Keratinocyte (primary cell): Measurements from ENCODE around the gene ZC3H10. TPM values are rescaled to one million over a fixed set of nuclear protein-coding genes. Genes with fewer than 3 reads are reported as not detected.

Experiments used
- DNase-seq: peaks from one replicate; pipeline ENCODE4 v3.0.0-alpha.2; 2011; ENCODE audit warnings: low read depth, missing footprints, low spot score
- FAIRE-seq: peaks from 2 replicates; lab custom pipeline; 2011; peaks lifted over from hg19 to GRCh38; lab: Jason Lieb, UNC
- H2AFZ ChIP-seq: 2 replicates; pipeline ENCODE4 v1.6.0; 2012; ENCODE audit warnings: low read length, control low read depth, inconsistent platforms; ENCODE audit not compliant: control insufficient read depth
- H3K27ac ChIP-seq: 2 replicates; pipeline ENCODE4 v1.5.1; 2011; ENCODE audit warnings: low read length; ENCODE audit not compliant: control insufficient read depth, insufficient read depth
- H3K27me3 ChIP-seq: 3 replicates; pipeline ENCODE4 v1.6.0; 2011; ENCODE audit warnings: low read length; ENCODE audit not compliant: control insufficient read depth, insufficient read depth; ENCODE audit errors: extremely low read depth
- H3K36me3 ChIP-seq, 2 experiments: 2 replicates in 1 of 2; 3 replicates in 1 of 2; pipeline ENCODE4 v1.5.1; 2011; ENCODE audit warnings: low read length in 2 of 2, mild to moderate bottlenecking in 1 of 2; ENCODE audit not compliant: control insufficient read depth in 2 of 2, insufficient read depth in 2 of 2; ENCODE audit errors: extremely low read depth in 1 of 2
- H3K4me1 ChIP-seq: 3 replicates; pipeline ENCODE4 v1.5.1; 2011; ENCODE audit warnings: low read length; ENCODE audit not compliant: control insufficient read depth, insufficient read depth; ENCODE audit errors: extremely low read depth
- H3K4me2 ChIP-seq: 3 replicates; pipeline ENCODE4 v1.6.0; 2011; ENCODE audit warnings: low read depth, low read length; ENCODE audit not compliant: control insufficient read depth, insufficient read depth; ENCODE audit errors: extremely low read depth
- H3K4me3 ChIP-seq, 3 experiments: fragments of 200-600 bp in 1 of 3; sonication (generic) in 1 of 3; 2 replicates in 2 of 3; 3 replicates in 1 of 3; pipeline ENCODE4 v1.5.1; 2011 to 2016; ENCODE audit warnings: low read length in 3 of 3, mild to moderate bottlenecking in 3 of 3, control low read depth in 2 of 3, inconsistent platforms in 1 of 3, low read depth in 1 of 3, mixed read lengths in 1 of 3, mixed run types in 1 of 3, moderate library complexity in 1 of 3; ENCODE audit not compliant: control insufficient read depth in 2 of 3, insufficient read depth in 2 of 3; ENCODE audit errors: extremely low read depth in 1 of 3
- H3K79me2 ChIP-seq: 2 replicates; pipeline ENCODE4 v1.6.0; 2012; ENCODE audit warnings: low read length; ENCODE audit not compliant: control insufficient read depth, insufficient read depth
- H3K9ac ChIP-seq: 3 replicates; pipeline ENCODE4 v1.6.0; 2011; ENCODE audit warnings: low read length; ENCODE audit not compliant: control insufficient read depth, insufficient read depth; ENCODE audit errors: extremely low read depth
- H3K9me1 ChIP-seq: 3 replicates; pipeline ENCODE4 v1.6.0; 2011; ENCODE audit warnings: low read length; ENCODE audit not compliant: control insufficient read depth, insufficient read depth; ENCODE audit errors: extremely low read depth
- H3K9me3 ChIP-seq: 2 replicates; pipeline ENCODE4 v1.5.1; 2012; ENCODE audit warnings: low read depth, low read length; ENCODE audit not compliant: control insufficient read depth
- H4K20me1 ChIP-seq: 3 replicates; pipeline ENCODE4 v1.6.0; 2011; ENCODE audit warnings: low read length; ENCODE audit not compliant: control insufficient read depth, insufficient read depth; ENCODE audit errors: extremely low read depth
- EZH2 ChIP-seq: IDR thresholded peaks from one replicate; pipeline ENCODE4 v1.6.1; 2012; ENCODE audit warnings: inconsistent platforms, mild to moderate bottlenecking, low read length, moderate library complexity
- dilution Hi-C: fragments of 300-500 bp; cut with MboI; formaldehyde crosslinking; loops from one replicate; pipeline ENCODE4 v1.7.0; 2020; ENCODE audit warnings: low sequenced_read_pairs; ENCODE audit not compliant: extremely low pct_ligation_motif_present
- polyA plus RNA-seq, 5 experiments: library from polyadenylated mRNA; depleted of rRNA in 3 of 5; stranded (reverse) in 3 of 5; stranded (forward) in 1 of 5; unstranded in 1 of 5; fragments of >200 nt; gene quantifications; 1 replicate in 1 of 5; 2 replicates in 3 of 5; 3 replicates in 1 of 5; pipeline versions ENCODE4 v1.2.1 to v1.2.3, GENCODE V29; 2011 to 2012; ENCODE audit warnings: missing spikeins in 2 of 5, low read depth in 1 of 5, low replicate concordance in 1 of 5
- TF ChIP-seq, protein P1 (sequence below), 3 experiments: IDR thresholded peaks in 1 of 3; conservative IDR thresholded peaks in 1 of 3; optimal IDR thresholded peaks in 1 of 3; 2 replicates in 2 of 3; 3 replicates in 1 of 3; pipeline versions ENCODE3 to v1.5.1; 2011; ENCODE audit warnings: low read length in 3 of 3, mild to moderate bottlenecking in 3 of 3, moderate library complexity in 2 of 3, control low read depth in 1 of 3, inconsistent platforms in 1 of 3; ENCODE audit not compliant: insufficient read depth in 2 of 3; ENCODE audit errors: extremely low read depth in 1 of 3

ZC3H10 gene
- polyA plus RNA-seq, 1 donor (not counting 4 experiments of a cell fraction or from before 2014, with no cell fraction given) = 0.85 TPM

DNA sequence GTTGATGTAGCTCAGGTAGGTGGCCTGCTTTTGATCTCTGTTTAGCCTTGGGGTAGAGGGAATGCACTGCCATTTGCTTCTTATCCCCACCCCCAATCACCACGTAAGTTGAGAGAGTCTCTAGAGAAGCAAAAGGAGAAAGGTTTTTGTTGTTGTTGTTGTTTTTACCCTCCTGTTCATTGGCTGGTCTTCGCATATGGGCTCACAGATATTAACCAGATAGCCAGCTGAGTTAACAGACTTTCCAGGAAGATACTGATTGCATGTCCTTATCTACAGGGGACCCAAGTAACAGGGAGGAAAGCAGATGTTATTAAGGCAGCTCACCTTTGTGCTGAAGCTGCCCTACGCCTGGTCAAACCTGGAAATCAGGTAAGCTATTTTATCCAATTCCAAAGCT is 10.8 kb upstream of the ZC3H10 start:
- peaks cover 43% of the 10 kb centered on the region for H3K79me2 ChIP-seq
- dilution Hi-C loops = no loop called here
- H3K27me3 ChIP-seq = no peaks in the 10 kb centered on the region
- H3K4me2 ChIP-seq = no peak overlapping the region
- TF ChIP-seq, protein P1, sequence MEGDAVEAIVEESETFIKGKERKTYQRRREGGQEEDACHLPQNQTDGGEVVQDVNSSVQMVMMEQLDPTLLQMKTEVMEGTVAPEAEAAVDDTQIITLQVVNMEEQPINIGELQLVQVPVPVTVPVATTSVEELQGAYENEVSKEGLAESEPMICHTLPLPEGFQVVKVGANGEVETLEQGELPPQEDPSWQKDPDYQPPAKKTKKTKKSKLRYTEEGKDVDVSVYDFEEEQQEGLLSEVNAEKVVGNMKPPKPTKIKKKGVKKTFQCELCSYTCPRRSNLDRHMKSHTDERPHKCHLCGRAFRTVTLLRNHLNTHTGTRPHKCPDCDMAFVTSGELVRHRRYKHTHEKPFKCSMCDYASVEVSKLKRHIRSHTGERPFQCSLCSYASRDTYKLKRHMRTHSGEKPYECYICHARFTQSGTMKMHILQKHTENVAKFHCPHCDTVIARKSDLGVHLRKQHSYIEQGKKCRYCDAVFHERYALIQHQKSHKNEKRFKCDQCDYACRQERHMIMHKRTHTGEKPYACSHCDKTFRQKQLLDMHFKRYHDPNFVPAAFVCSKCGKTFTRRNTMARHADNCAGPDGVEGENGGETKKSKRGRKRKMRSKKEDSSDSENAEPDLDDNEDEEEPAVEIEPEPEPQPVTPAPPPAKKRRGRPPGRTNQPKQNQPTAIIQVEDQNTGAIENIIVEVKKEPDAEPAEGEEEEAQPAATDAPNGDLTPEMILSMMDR (optimal IDR thresholded peaks at IDR 0.05 in 1 of 3, IDR thresholded peaks at IDR 0.05 in 1 of 3, conservative IDR thresholded peaks at IDR 0.05 in 1 of 3; ENCODE audit: extremely low read depth in 1 of 3, insufficient read depth in 2 of 3, low read length in 3 of 3) = no peak
- TF ChIP-seq EZH2 = no peak
- no peak overlapping the region for H3K9ac ChIP-seq
- H2AFZ ChIP-seq = no peak overlapping the region
- no peaks in the 10 kb centered on the region for H3K9me3 ChIP-seq
- FAIRE-seq (no peak), DNase-seq (no peak)
- H4K20me1 ChIP-seq = peaks cover 6% of the 10 kb centered on the region
- H3K9me1 ChIP-seq = no peaks in the 10 kb centered on the region
- no peak overlapping the region for H3K27ac ChIP-seq
- H3K36me3 ChIP-seq = peaks cover 17 to 46% of the 10 kb centered on the region in 2 experiments
- H3K4me1 ChIP-seq = peaks cover 41% of the 10 kb centered on the region
- H3K4me3 ChIP-seq = no peak overlapping the region

DNA sequence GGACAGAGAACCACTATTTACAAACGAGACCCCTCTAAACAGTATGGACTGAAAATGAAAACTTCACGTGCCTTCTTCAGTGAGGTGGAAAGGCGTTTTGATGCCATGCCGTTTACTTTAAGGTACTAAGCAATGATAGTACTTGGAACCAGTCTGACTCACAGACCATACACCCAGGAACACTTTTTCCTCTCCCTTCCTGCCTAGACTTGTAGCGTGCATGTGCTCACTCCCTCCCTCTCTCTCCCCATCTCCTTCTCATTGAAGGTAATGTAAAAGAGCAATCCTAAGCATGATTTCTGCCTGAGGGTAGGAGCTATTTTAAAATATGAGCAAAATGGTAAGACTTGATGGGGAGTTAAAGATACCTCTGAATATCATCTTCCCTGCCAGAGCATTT is 7.5 kb upstream of the ZC3H10 start:
- FAIRE-seq = peak; percentile 96
- Histone ChIP-seq H3K4me3 (peak overlapping the region in 1 of 3 experiments; percentile 19), H3K27me3 (no peaks in the 10 kb centered on the region), H3K9me1 (no peaks in the 10 kb centered on the region), H3K79me2 (peaks cover 31% of the 10 kb centered on the region), H3K27ac (peak overlapping the region; percentile 46), H3K9me3 (no peaks in the 10 kb centered on the region), H2AFZ (no peak overlapping the region), H3K4me2 (peak overlapping the region; percentile 37), H3K36me3 (peaks cover 23 to 54% of the 10 kb centered on the region in 2 experiments), H4K20me1 (peaks cover 6% of the 10 kb centered on the region), H3K4me1 (peaks cover 34% of the 10 kb centered on the region), H3K9ac (no peak overlapping the region)
- dilution Hi-C loops = no loop called here
- peak; percentile 75 for DNase-seq
- TF ChIP-seq, protein P1 (optimal IDR thresholded peaks at IDR 0.05 in 1 of 3, IDR thresholded peaks at IDR 0.05 in 1 of 3, conservative IDR thresholded peaks at IDR 0.05 in 1 of 3; ENCODE audit: extremely low read depth in 1 of 3, insufficient read depth in 2 of 3, low read length in 3 of 3) = no peak
- TF ChIP-seq EZH2 = no peak
